CD4-positive, alpha-beta T cell treated with Interleukin-10 for 1 hour (primary cell): ENCODE measurements around the gene RAP1GAP2.

ENCODE experiments used
- DNase-seq: peaks from one replicate; pipeline ENCODE4 v3.0.0-alpha.2; 2020

Gene RAP1GAP2

DNA sequence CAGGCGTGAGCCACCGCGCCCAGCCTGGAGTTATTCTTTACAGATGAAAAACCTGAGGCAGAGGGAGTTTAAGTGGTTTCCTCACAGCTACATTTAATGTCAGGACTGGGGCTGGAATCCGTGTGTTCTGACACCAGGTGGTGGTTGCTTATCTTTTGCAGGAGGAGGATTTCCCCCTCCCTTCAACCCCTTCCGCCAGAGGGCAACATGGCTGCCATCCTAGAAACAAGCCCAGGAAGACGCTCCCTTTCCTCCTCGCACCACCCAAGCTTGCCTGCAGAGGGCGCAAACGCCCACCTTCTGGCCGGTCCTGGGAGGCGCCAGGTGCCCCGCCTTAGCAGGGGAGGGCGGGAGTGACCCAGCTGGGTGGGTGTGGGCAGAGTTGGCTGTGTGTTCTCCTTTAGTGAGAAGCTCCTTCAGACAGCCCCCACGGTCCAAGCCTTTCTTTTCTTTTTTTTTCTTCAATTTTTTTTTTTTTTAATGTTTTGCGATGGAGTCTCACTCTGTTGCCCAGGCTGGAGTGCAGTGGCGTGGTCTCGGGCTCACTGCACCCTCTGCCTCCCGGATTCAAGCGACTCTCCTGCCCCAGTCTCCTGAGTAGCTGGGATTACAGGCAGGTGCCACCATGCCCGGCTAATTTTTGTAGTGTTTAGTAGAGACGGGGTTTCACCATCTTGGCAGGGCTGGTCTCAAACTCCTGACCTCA, 9.9 kb upstream of the RAP1GAP2 start:
- peak; percentile 95 for DNase-seq

DNA sequence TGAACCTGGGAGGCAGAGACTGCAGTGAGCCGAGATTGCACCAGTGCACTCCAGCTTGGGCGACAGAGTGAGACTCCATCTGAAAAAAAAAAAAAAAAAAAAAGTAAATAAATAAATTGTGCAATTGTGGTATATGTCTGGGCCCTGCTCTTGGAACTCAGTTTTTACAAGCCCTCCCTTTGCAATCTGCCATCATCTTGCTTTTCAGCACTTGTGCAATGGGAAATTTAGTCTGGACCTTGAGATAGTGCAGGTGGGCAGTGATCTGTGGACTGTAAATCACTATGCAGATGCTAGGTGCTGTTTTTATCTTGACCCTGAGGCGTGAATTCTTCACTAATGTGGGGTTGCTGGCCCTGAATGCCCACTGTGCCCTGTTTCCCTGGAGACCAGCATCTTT, 6.5 kb upstream of the RAP1GAP2 start:
- DNase-seq: no peak

DNA sequence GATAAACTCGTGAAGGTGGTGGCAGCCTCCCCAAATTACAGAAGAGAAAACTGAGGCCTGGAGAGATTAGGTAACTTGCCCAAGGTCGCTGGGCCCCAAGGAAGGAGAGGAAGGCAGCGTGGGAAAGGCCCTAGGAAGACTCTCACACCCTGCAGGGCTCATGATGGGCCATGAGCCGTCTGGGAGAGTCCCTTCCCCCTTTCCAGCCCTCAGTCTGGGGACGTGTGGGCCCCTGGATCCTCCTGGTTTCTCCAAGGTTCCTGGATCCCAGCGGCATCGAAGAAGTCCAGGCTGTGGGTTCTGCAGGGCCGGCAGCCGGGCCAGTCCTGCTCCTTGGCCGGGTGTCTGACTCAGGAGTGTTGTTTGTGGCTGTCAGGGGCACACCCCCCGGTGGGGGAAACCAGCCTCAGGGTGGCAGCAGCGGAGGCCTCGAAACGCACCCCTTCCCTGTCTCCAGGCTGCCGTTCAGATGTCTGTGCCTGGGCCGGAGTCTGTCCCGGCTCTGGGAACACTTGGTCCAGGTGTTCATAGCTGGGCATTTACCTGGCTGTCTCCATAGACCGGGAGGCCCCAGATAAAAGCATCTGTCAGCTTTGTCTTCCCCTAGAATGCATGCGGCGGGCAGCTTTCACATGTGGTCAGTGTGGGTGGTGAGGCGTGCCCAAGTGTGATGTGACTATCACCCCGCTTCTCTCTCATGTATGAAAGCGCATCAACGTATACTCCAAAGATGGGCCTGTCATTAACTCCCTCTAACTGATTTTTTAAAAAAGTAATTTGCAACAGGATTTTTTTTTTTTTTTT, 3.7 kb upstream of the RAP1GAP2 start:
- peak; percentile 72 for DNase-seq

DNA sequence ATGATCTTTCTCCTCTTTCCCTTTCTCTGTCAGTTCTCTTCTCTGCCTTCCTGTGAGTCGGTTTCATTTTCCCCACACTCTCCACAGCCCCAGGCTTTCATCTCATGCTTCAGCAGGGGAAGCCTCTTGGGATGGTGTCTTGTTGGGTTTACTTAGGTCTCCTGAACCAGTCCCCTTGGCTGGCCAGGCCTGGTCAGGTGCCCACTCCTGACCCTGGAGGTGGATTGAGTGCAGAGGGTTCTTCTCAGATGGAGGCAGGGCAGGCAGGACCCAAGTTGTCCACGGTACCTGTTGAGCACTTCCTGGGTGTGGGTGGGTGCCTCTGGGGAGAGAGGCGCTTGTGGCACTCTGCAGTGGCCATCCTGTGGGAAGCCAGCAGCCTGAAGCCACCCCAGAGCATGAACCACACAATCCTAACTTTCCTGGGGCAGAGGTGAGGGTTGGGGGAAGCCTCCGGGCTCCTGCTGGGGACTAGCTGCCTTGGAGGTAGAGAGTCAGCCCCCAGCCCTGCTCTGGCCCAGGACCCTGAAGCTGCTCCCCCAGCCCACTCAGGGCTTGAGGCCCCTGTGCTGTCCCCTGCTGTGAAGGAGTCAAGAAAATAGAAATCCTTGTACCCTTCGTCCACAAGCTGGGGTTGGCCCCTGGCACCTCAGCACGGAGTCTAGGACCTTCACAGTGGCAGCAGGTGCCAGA, 2.0 kb upstream of the RAP1GAP2 start:
- DNase-seq: no peak

DNA sequence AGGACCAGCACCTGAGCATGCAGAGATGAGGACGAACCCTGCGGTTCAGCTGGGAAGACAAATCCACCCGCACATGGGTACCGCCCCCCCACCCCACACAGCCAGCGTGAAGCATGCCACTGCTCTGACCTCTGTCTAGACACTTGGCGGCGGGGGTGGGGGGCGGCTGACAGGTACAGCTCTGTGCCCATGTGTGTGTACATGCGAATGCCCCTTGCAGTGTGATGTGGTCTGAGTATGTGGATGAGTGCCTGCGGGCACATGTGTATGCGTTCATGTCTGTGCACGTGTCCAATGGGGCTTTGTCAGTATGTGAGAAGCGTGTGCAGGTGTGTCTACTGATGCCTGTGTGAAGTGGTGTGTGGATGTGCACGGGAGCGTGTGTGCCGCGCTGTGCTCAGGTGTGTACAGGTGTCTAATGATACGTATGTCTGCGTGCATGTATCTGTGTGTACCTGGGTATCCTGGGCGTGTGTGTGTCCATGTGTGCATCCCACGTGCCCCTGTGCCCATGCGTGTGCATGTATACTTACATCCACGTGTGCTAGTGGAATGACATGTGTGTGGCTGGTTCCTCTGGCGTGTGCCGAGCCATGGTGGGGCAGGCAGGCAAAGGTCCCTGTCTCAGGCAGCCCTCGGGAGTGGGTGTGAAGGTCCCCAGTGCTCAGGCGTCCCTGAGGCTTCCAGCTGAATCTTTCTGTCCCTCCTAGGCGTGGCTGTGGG, 636 bp upstream of the RAP1GAP2 start:
- DNase-seq: no peak

DNA sequence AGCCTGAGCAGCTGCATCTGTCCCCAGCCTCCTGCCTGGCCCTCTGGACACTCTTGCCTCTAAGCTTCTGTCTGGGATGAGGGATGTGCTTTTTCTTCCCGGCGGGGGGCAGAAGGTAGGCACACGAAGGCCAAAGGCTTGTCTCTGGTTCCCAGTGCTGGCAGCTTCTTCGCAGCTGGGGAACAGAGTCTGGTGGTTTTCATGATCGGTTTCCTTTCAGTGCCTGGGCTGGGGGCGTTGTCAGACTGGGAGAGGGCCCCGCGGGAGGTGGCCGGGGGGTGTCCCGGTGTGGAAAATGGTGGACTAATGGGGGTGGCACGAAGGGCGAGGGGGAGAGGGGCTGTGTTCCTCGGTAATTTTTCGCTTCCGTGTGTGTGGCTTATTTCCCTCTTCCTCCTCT, 988 bp downstream of the RAP1GAP2 start:
- DNase-seq: no peak

DNA sequence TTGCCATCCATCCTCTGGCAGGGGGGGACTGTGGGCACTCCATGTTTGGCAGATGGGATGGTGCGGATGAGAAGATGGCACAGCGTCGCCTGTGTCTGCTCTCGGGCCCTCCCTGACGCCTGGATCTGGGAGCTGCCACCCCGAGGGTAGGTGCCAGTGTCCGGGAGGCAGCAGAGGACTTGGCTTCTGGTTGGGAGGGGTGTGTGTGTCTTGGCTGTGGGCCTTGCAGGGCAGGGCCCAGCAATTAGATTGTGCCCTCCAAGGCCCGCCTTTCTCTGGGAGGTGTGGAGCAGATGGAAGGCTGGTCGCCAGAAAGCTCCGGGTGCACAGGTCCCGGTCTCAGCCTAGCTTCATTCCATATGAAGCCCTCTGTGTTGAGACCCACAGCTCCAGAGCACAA, 1.4 kb downstream of the RAP1GAP2 start:
- no peak for DNase-seq

DNA sequence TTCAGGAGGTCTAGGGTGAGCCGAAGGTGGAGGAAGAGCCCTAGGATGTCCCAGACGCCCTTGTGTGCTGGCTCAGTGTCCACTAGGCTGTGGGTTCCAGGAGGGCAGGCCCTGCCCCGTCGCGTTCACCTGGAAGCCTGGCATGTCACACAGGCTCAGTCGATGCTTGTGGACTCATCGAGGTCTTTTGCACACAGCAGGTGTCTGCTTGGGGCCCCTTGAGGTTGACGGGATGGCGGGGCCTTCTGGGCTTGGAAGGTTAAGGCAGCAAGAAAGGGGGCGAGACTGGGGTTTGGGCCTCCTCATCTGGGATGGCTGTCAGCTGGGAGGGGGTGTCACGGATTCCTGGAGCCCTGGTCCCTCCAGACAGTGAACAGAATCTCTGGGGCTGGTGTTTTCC, 1.9 kb downstream of the RAP1GAP2 start:
- no peak for DNase-seq

DNA sequence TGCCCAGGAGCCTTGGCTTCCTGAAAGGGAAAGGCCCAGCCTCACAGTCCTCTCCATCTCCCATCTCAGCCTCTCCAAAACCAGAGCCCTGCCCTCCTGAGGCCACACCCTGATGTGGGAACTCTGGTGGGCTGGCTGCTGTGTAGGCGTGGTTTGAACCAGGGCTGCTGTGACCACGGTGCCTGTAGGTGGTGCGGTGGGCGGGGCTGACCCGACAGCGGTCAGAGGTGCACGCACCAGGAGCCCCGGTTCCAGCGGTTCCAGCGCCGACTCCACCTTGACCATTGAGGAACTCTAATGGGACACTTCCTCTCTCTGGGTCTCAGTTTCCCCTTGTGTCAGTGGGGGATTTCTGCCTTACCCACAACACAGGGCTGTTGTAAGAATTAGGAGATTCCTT, 2.4 kb downstream of the RAP1GAP2 start:
- no peak for DNase-seq

DNA sequence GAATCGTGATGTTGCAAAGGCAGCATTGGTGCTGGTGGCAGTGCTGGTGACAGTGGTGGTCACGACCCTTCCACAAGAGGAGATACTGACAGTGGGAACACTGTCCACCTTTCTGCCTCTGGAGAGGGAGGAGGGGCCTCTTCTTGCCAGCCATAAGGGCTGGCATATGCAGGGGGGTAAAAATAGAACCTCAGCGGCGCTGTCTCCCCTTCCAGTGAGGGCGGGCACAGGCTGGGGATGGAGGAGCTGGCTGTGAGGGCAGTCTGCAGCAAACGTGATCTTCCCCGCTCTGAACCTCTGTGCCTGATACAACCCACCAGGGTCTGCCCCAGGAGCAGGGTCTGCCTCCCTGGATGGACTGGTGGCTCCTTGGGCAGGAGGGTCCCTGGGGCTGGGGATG, 3.4 kb downstream of the RAP1GAP2 start:
- DNase-seq: no peak

DNA sequence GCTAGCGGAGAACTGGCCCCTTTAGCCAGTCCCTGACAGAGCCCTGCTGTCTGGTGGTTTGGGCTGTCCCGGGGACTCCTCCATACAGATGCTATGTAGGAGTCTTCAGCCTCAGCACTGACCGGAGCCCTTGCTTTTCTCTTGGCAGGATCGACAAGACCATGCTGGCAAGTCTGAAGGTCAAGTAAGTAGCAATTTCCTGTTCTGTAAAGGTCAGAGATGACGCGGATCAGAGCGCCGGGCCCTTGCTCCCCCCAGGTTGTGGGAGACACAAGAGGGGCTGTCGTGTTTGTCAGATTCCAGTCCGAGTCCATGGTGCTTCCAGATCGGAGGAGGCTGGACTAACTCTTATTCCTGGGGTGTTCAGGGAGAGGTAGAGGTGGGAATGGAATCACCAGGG, 4.1 kb downstream of the RAP1GAP2 start:
- no peak for DNase-seq

DNA sequence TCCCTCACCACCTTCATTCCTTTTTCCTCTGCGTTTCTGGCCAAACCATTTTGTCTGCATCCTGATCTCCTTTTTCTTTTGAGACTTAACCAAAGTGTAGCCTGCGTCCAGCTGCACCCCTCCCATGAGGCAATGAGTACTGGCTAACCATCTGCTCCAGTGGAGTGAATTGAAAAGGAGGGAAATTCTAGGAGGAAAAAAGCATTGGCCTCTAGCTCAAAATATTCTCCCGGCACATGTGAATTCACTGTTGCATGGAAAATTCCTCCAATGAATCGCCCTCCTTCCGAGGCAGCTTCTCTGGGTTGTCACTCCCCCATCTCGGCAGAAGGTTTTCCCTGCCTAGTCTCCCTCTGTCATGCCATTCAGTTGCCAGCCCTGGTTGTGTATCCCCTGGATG, 5.6 kb downstream of the RAP1GAP2 start:
- DNase-seq: no peak

DNA sequence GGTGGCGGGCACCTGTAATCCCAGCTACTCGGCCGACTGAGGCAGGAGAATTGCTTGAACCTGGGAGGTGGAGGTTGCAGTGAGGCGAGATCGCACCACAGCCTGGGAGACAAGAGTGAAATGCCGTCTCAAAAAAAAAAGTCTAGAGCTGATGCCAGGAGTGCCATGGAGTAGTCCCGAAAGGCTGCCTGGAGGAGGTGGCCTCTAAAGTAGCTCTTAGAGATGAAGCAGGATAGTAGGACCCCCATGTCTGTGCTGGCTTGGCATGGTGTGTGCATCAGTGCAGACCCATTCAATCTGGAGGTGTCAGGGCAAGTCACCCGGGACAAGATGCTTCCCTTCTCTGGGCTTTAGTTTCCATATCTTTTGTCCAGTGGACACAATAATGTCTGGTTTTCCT, 6.3 kb downstream of the RAP1GAP2 start:
- no peak for DNase-seq

DNA sequence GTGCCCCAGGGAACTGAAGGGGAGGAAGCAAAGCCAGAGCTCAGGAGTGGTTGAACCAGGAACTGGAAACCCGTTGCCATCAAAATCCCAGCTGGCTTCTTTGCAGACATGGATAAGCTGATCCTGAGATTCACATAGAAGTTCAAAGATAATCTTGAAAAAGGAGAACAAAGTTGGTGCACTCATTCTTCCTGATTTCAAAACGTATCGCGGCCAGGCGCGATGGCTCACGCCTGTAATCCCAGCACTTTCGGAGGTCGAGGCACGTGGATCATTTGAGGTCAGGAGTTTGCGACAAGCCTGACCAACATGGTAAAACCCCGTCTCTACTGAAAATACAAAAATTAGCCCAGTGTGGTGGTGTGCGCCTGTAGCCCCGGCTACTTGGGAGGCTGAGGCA, 7.1 kb downstream of the RAP1GAP2 start:
- no peak for DNase-seq

DNA sequence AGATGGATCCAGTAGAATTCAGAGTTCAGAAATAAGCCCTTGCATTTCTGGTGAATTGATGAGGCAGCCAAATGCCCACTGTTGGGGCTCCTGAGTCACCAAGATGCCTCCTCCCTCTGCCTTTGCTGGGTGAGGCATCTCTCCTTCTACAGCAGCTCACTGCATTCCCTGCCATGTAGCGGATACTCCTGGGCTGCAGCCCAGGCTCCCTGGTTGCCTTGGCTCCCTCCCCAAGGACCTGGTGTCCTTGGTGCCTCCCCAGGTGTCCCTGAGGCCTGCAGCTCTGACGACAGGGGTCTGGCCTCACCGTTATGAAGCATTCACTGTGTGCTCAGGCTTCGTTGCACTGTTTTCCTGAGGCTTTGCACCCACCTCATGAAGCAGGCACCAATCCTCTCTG, 7.7 kb downstream of the RAP1GAP2 start:
- DNase-seq: no peak

DNA sequence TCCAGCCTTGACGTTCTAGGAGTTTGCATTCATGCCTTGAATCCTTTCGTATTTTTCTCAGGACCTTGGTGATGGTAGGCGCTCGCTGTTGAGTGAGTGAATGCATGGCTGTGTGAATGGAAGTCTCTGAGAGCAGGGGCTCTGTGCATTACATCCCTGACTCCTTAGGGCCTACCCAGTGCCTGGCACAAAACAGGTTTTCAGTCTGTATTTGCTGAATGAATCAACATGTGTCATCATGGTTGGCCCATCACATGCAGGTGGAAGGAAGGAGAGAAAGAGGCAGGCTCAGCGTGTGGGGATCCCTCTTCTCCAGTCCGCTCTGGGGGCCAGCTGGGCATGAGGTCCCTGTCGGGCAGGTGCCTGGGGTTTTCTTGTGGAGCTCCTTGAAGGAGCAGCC, 8.7 kb downstream of the RAP1GAP2 start:
- DNase-seq: no peak

DNA sequence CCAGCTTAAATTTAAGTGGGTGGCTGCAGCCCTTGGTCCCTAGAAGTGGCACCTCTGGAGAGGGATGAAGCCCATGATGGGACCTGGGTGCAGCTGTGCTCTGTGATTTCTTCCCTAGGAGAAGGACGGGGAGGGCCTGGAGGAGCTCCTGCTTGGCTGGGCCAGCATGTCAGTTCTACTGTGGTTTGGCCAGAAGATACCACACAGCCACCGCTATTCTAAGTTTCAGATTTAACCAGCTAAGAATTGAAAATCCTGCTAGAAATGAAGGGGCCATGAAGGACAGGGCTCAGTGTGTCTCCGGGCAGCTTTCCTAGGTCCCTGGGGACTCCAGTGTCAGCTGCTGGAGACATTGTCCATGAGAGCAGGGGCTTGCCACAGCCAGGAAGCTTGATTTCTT, 9.7 kb downstream of the RAP1GAP2 start:
- no peak for DNase-seq

DNA sequence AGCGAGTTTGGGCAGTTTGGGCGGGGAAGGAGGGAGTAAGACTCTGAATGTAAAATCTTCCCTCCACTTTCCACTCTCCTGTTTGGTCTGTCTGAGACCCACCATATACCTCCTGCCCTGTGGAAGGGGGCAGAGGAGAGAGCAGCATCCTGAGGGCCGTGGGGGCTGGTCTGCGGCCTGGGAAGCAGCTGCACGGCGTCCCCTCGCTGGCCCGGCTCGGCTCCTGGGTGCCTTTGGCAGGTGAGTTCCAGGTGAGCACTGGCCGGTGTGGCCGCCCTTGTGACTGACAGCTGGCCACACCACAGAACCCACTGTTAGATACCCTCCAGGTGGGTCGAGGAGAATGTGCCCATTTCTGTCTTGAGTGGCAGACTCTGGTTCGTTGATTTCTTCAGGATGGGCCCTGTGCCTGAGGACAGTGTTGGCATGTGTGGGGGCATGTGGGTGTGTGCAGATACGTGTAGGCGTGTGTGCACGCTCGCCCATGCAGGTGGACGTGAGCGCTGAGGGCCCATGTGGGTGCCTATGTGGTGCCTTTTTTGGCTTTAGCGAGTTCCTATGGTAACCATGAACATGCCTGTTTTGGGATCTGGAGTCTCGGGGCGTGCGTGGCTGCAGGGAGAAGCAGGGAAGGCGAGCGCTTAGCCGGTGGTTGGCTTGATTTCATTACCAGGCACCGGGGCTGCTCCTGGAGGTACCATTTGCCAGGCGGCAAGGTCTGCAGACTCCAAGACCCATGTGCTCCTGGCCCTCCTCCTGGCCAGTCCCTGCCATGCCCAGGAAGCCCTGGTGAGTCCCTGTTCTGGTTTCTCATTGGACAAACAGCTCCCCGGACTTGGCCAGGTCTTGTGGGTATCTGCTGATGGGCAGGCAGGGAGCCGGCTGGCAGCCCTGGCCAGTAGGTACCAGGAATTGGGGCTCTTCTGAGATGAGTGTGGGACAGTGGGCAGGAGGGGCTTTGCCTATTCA, 12.4 kb downstream of the RAP1GAP2 start:
- DNase-seq: no peak

DNA sequence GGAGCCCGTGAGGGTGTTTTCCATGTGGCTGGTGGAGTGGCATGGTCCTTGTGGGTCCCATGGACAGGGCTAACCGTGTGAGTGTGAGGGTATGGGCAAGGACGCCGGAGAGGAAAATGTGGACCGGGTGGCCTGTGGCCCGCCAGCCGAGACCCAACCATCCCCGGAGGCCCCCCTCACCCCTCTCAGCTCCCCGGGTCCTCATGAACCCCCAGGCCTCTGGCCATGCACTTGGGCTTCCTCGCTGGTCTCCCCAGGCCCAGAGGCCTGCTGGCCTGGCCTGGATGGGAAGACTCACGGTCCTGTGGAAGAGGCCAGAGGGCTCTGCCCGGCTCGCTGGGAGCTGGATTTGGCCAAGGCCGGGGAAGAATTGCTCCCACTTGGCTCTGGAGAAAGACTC, 13.1 kb downstream of the RAP1GAP2 start:
- DNase-seq: no peak

DNA sequence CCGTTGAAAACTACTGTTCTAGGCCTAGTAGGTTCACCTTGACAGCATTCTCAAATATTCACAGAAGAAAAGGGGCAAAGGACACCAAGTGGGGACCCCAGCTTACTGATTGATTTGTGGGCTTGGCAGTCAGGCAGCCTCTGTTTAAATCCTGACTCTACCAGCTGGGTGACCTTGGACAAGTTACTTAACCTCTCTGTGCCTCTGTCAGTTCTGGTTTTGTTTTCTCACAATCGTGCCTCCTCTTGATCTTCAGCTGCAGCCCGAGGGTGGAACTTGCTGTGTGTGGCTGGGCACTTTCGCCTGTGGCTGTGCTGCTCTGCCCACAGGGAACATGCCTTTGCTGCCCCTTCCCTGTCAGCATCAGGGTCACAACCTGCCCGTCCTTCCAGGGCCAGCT, 17.8 kb downstream of the RAP1GAP2 start:
- no peak for DNase-seq

DNA sequence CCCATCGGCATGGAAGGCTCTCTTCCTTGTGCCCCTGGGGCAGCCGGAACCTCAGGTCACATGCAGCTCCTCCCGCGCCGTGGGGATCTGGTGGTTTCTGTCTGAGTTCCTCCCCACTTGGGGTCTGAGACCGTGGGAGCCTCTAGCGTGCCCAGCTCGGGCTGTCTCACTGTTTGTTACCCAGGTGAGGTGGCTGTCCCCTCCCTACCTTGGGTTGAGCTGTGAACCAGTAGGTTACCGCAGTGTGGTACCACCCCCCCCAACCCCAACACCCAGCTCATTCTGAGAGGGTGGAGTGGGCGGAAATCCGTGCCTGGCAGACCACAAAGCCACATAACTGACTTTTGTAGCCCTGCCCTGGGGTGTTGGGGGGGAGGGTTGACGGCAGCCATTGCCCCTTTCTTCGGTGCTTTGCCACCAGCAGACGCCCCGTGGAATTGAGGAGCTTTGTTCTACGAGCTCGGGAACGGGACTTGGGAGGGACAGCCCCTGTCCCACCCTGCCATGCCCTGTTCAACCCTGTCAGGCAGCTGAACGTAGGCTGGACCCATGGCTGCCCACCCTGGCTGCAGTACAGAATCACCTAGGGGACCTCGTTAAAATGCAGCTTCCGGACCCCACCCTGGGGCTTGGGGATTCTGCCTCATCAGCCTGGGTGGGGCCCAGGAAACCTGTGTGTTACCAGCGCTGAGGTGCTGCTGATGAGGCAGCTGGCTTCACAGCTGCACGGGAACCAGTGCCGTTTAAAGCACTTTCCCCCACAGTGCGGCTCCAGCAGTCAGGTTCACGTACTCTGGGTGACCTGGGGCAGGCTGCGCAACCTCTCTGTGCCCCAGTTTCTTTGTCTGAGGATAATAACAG, 18.5 kb downstream of the RAP1GAP2 start:
- DNase-seq: peak; percentile 95
